BE2C (cell line): ENCODE results near the gene CCN2.

Experiments
- DNase-seq: peaks from one replicate; pipeline ENCODE4 v3.0.0-alpha.2; 2020
- H3K27me3 ChIP-seq: fragments of 250-450 bp; sonication (Bioruptor Pico); 2 replicates; pipeline ENCODE4 v1.5.1; 2020; ENCODE audit warnings: mild to moderate bottlenecking
- H3K36me3 ChIP-seq: fragments of 250-450 bp; sonication (Bioruptor Pico); 2 replicates; pipeline ENCODE4 v1.5.1; 2020; ENCODE audit warnings: mild to moderate bottlenecking
- H3K4me1 ChIP-seq: fragments of 250-450 bp; sonication (Bioruptor Pico); 2 replicates; pipeline ENCODE4 v1.5.1; 2020
- H3K4me3 ChIP-seq: 2 replicates; pipeline ENCODE4 v1.5.1; 2011; ENCODE audit warnings: low read depth, low read length
- H3K9me3 ChIP-seq: fragments of 250-450 bp; sonication (Bioruptor Pico); 2 replicates; pipeline ENCODE4 v1.5.1; 2020
- CTCF ChIP-seq: IDR thresholded peaks from 2 replicates; pipeline ENCODE4 v1.5.1; 2012; ENCODE audit warnings: mild to moderate bottlenecking, low read depth, low read length

CCN2 gene

GRCh38 chr6:131948692-131949619, 2.2 kb downstream of the CCN2 start:
- H3K27me3 ChIP-seq = peaks cover 37% of the 10 kb centered on the region
- no peak for DNase-seq
- H3K9me3 ChIP-seq = no peaks in the 10 kb centered on the region
- H3K36me3 ChIP-seq = no peaks in the 10 kb centered on the region
- H3K4me1 ChIP-seq = peaks cover 3% of the 10 kb centered on the region; the same call in 1 of the 2 replicates
- TF ChIP-seq CTCF = no peak
- no peak overlapping the region for H3K4me3 ChIP-seq

- Histone ChIP-seq H3K36me3 (no peaks in the 10 kb centered on the region), H3K4me3 (no peak overlapping the region), H3K9me3 (no peaks in the 10 kb centered on the region), H3K4me1 (peaks cover 3% of the 10 kb centered on the region; the same call in 1 of the 2 replicates), H3K27me3 (peaks cover 34% of the 10 kb centered on the region)
- no peak for TF ChIP-seq CTCF
- no peak for DNase-seq
Measured at GRCh38 chr6:131947986-131948661, 3.0 kb downstream of the CCN2 start.

GRCh38 chr6:131946992-131947955, 3.9 kb downstream of the CCN2 start:
- no peak for TF ChIP-seq CTCF
- no peak for DNase-seq
- H3K9me3 ChIP-seq = no peaks in the 10 kb centered on the region
- peaks cover 27% of the 10 kb centered on the region for H3K27me3 ChIP-seq
- no peak overlapping the region for H3K4me3 ChIP-seq
- no peaks in the 10 kb centered on the region for H3K36me3 ChIP-seq
- peaks cover 3% of the 10 kb centered on the region; the same call in 1 of the 2 replicates for H3K4me1 ChIP-seq

- H3K27me3 ChIP-seq = peaks cover 19% of the 10 kb centered on the region
- peaks cover 3% of the 10 kb centered on the region; the same call in 1 of the 2 replicates for H3K4me1 ChIP-seq
- no peaks in the 10 kb centered on the region for H3K9me3 ChIP-seq
- no peaks in the 10 kb centered on the region for H3K36me3 ChIP-seq
- no peak for TF ChIP-seq CTCF
- no peak overlapping the region for H3K4me3 ChIP-seq
- no peak for DNase-seq
Measured at GRCh38 chr6:131946404-131946991, 4.7 kb downstream of the CCN2 start.

GRCh38 chr6:131945971-131946370, 5.2 kb downstream of the CCN2 start:
- TF ChIP-seq CTCF = no peak
- no peak for DNase-seq
- H3K9me3 ChIP-seq = no peaks in the 10 kb centered on the region
- peaks cover 3% of the 10 kb centered on the region; the same call in 1 of the 2 replicates for H3K4me1 ChIP-seq
- H3K36me3 ChIP-seq = no peaks in the 10 kb centered on the region
- H3K4me3 ChIP-seq = no peak overlapping the region
- peaks cover 14% of the 10 kb centered on the region for H3K27me3 ChIP-seq
